Left lung (tissue), 10 donors: ENCODE data around the gene HINFP. TPM values are rescaled to one million over a fixed set of nuclear protein-coding genes. Genes with fewer than 3 reads are reported as not detected.

ENCODE experiments used
- ATAC-seq: fragments of 200-7000 bp; cut with Tn5 transposase; one replicate; pipeline ENCODE4 v1.9.1; 2020; ENCODE audit warnings: moderate library complexity
- DNase-seq, 4 donors: peaks; one replicate each; pipeline ENCODE4 v3.0.0-alpha.2; 2013 to 2020
- H3K27ac ChIP-seq, 2 donors: fragments of 200-600 bp; sonication (generic) in 1 of 2; one replicate each; pipeline versions ENCODE4 v1.5.0 to v1.8.0; 2020 to 2021
- H3K27me3 ChIP-seq, 2 donors: fragments of 200-600 bp; sonication (generic) in 1 of 2; one replicate each; pipeline versions ENCODE4 v1.5.0 to v1.8.0; 2020 to 2021
- H3K36me3 ChIP-seq, 2 donors: fragments of 200-600 bp; sonication (generic) in 1 of 2; one replicate each; pipeline versions ENCODE4 v1.5.0 to v1.8.0; 2020 to 2021
- H3K4me1 ChIP-seq, 2 donors: fragments of 200-600 bp; one replicate each; pipeline ENCODE4 v1.8.0; 2021
- H3K4me3 ChIP-seq, 2 donors: fragments of 200-600 bp; sonication (generic) in 1 of 2; one replicate each; pipeline versions ENCODE4 v1.5.0 to v1.8.0; 2020 to 2021; ENCODE audit warnings: mild to moderate bottlenecking in 1 of 2
- H3K9me3 ChIP-seq, 2 donors: fragments of 200-600 bp; sonication (generic) in 1 of 2; one replicate each; pipeline versions ENCODE4 v1.5.0 to v1.8.0; 2020 to 2021
- CTCF ChIP-seq, 2 donors: fragments of 200-600 bp; sonication (generic) in 1 of 2; IDR thresholded peaks; one replicate each; pipeline versions ENCODE4 v1.5.0 to v1.8.0; 2021; ENCODE audit warnings: antibody characterized with exemption in 2 of 2
- intact Hi-C, 2 donors: fragments of 100-400 bp; cut with DNase I; formaldehyde crosslinking; loops; one replicate each; pipeline versions ENCODE4 v1.11.2 to v1.14.2; 2022
- polyA plus RNA-seq, 6 donors: library from polyadenylated mRNA; unstranded; fragments of 120-200 nt; gene quantifications; one replicate each; pipeline ENCODE4 v1.2.1, GENCODE V29; 2013; ENCODE audit not compliant: insufficient read length in 6 of 6
- total RNA-seq, 2 donors: library from RNA; stranded (reverse); fragmentation: NEBNext Ultra II Directional; extraction: Animal tissue kit (Norgen Biotek cat#: 25700); gene quantifications; one replicate each; pipeline ENCODE4 v1.2.1, GENCODE V29; 2021
- donor health status: DM: no; HTN: yes; CAD: no.
- donor health status: DM: no; HTN: no; CAD: no.

The HINFP gene
- total and polyA plus RNA-seq, 8 donors, result 21.6 to 41.7 (median 38.4) TPM

DNA sequence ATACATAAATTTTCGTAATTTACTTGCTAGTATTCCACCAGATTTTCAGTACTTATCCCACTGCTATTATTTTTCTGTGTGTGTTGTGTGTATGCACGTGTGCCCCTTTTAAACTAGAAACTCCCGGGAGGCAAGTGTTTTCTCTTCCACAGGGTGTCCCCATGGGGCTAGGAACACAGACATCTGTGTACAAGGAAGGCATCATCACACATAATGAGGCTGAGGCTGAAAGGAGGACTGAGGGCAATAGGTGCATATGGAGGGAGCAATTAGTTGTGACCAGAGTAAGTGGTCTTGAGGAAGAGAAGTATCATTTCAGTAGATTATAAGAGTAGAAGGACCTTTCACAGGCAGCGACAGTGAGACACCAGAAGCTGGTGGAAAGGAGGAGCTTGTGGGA lies 17.6 kb upstream of the HINFP start:
- H3K27ac ChIP-seq, result no peak overlapping the region
- peaks cover 26 to 55% of the 10 kb centered on the region in 2 donors for H3K4me1 ChIP-seq
- no peaks in the 10 kb centered on the region for H3K9me3 ChIP-seq
- ATAC-seq, result no peak
- no peaks in the 10 kb centered on the region for H3K36me3 ChIP-seq
- H3K4me3 ChIP-seq, result no peak overlapping the region
- no peak for DNase-seq
- H3K27me3 ChIP-seq, result no peaks in the 10 kb centered on the region
- no peak for TF ChIP-seq CTCF (IDR thresholded peaks at IDR 0.05)
- intact Hi-C loops, result no loop called here

DNA sequence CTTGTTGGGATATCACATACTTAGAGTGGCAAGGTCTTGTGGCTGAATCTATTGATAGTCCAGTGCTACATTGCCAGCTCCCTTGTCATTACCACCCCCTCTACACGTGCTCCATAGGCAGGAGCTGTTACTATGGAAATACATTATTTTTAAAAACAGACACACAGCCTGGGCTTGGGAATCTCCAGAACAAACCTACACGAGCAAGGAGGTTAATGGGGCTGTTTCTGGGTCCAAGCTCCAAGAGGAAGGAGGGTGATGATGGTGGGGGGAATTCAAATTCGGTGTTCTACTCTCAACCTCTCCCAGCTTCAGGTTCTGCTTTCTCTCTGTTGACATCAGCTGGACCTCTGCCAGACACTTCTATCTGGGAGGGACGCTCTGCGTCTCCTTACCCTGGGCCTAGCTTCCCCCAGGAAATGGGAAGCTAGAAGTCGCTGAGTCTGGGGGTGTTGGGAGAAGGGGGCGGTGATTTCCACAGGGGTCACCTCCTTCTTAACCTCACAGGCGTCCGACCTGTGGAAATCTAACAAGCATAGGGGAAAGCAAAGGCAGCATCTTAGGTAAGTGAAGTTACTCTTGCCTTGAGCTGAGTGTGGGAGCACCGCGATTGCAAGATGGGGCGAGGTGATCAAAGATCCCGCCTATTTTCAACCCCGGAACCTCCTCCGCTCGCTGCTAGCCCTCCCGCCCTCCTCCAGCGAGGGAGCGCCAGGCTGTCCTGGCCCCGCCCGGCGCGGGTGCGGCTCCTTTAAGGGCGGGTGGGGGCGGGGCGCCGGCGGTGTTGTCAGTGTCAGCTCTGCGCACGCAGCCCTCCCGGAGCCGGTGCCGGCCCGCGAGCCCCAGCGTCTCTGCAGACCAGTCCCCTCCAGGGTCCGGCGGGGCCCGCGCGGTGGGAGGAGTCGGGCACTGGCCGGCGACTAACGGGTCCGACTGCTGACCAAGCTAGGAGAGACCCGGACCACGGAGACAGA lies 14.5 kb upstream of the HINFP start, which contains the start of gene C2CD2L:
TSS of gene C2CD2L (plus strand) at position 781 of the 974 bp plus-strand sequence. CDS start 398 bp downstream, outside the sequence.
- TF ChIP-seq CTCF (IDR thresholded peaks at IDR 0.05), result no peak
- peaks cover 0 to 16% of the 10 kb centered on the region in 2 donors for H3K36me3 ChIP-seq
- intact Hi-C loops, result no loop called here
- peak within 1 kb of the TSS; percentile 82 to 86 for H3K27ac ChIP-seq
- peak within 1 kb of the TSS; percentile 91 to 98 for H3K4me3 ChIP-seq
- peak; percentile 93 for ATAC-seq
- no peaks in the 10 kb centered on the region for H3K9me3 ChIP-seq
- H3K4me1 ChIP-seq, result peaks cover 23 to 48% of the 10 kb centered on the region in 2 donors
- no peaks in the 10 kb centered on the region for H3K27me3 ChIP-seq
- DNase-seq, result peak; percentile 76 to 98 (median 93)

DNA sequence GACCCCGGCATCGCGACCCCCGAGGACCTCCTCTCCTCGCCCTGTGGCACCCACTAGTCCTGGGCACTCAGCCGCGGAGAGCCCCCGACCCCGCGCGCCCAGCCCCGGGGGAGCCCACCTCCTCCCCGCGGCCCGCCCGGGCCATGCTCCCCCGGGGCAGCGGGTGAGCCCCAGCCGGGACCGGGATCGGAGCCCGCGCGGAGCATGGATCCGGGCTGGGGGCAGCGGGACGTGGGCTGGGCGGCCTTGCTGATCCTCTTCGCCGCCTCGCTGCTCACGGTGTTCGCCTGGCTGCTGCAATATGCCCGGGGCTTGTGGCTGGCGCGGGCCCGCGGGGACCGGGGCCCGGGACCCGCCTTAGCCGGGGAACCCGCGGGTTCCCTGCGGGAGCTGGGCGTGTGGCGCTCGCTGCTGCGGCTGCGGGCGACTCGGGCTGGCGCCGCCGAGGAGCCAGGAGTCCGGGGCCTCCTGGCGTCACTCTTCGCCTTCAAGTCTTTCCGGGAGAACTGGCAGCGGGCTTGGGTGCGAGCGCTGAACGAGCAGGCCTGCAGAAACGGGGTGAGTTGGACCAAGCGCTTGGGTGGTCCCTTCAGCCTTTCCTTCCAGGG lies 13.7 kb upstream of the HINFP start:
- Histone ChIP-seq H3K4me3 (peak overlapping the region; percentile 91 to 98), H3K36me3 (peaks cover 0 to 24% of the 10 kb centered on the region in 2 donors), H3K4me1 (peaks cover 23 to 45% of the 10 kb centered on the region in 2 donors), H3K27ac (peak overlapping the region; percentile 35 to 86), H3K9me3 (no peaks in the 10 kb centered on the region), H3K27me3 (no peaks in the 10 kb centered on the region)
- TF ChIP-seq CTCF (IDR thresholded peaks at IDR 0.05), result no peak
- DNase-seq (peak in 1 of 4 donors; percentile 86), ATAC-seq (peak; percentile 17)
- intact Hi-C loops, result no loop called here

DNA sequence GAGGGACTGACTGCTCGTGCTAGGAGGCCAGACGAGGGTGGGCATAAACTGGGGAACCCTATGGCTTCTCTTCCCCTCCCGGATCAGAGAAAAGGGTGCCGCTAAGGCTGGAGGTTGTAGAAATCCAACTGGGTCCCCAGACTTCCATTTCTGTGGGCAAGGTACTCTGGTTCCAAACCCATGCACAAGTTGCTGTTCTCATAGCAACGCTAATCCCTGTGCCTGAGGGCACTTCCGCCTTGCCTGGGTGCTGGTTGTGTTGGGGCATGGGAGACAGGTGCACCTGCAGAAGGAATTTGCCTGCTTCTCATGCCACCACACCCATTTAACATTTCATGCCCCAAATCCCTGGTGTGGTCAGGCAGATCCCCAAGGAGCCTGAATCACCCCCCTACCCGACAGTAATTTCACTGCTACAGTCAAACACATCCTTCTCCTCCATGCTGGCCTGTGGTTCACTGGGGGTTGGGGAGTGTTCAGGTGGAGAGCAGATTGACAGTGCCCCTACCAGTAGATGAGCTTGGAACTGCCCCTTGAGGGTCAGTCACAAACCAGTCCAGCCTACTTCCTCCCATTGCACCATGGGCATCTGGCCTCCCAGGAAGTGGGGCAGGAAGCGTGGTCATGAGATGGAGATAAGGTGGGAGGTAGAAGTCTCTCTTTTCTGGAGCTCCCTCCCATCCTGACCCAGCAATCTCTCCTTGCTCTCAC lies 13.1 kb upstream of the HINFP start:
- DNase-seq, result no peak
- intact Hi-C loops, result no loop called here
- peak; percentile 33 for ATAC-seq

More for the DNA sequence above, 13.1 kb upstream of the HINFP start:
- Histone ChIP-seq H3K4me1 (peaks cover 19 to 39% of the 10 kb centered on the region in 2 donors), H3K27me3 (no peaks in the 10 kb centered on the region), H3K36me3 (peaks cover 0 to 31% of the 10 kb centered on the region in 2 donors), H3K27ac (peak overlapping the region in 1 of 2 donors; percentile 86), H3K9me3 (no peaks in the 10 kb centered on the region), H3K4me3 (peak overlapping the region; percentile 91 to 98)
- no peak for TF ChIP-seq CTCF (IDR thresholded peaks at IDR 0.05)
